ENCODE results near the gene CNTNAP5.

The CNTNAP5 gene

GRCh38 chr2:124560592-124561112, 535.6 kb downstream of the CNTNAP5 start:
- no peak for DNase-seq (ENCODE audit: extremely low spot score)
- ChIA-PET POLR2A (no interaction called here), CTCF (no interaction called here)
- TF ChIP-seq HDGF (IDR thresholded peaks at IDR 0.05; ENCODE audit: borderline replicate concordance): no peak
- no peak for TF ChIP-seq L3MBTL2 (conservative IDR thresholded peaks at IDR 0.05)
- TF ChIP-seq SUZ12 (IDR thresholded peaks at IDR 0.05): no peak
- no peak for TF ChIP-seq PKNOX1 (IDR thresholded peaks at IDR 0.05)
- TF ChIP-seq SP1 (IDR thresholded peaks at IDR 0.05): no peak
- no peak for TF ChIP-seq FOXA1 (IDR thresholded peaks at IDR 0.05)
- TF ChIP-seq CTBP1 (IDR thresholded peaks at IDR 0.05; ENCODE audit: borderline replicate concordance): no peak
- no peak for TF ChIP-seq ZNF384 (IDR thresholded peaks at IDR 0.05)
- no peak for TF ChIP-seq ELF4 (IDR thresholded peaks at IDR 0.05)
- no peak for TF ChIP-seq TARDBP (IDR thresholded peaks at IDR 0.05)
- TF ChIP-seq FOXM1 (IDR thresholded peaks at IDR 0.05; ENCODE audit: borderline replicate concordance): no peak
- TF ChIP-seq FOXK2 (IDR thresholded peaks at IDR 0.05): no peak
- no peak for TF ChIP-seq ARNT (IDR thresholded peaks at IDR 0.05)
- TF ChIP-seq BHLHE40 (IDR thresholded peaks at IDR 0.05; ENCODE audit: borderline replicate concordance): no peak
- no peak for TF ChIP-seq NFRKB (IDR thresholded peaks at IDR 0.05)
- no peak for TF ChIP-seq LEF1 (IDR thresholded peaks at IDR 0.05; ENCODE audit: borderline replicate concordance)

GRCh38 chr2:124561486-124561885, 536.4 kb downstream of the CNTNAP5 start:
- POLR2A ChIA-PET: no interaction called here
- no peak for TF ChIP-seq BHLHE40 (IDR thresholded peaks at IDR 0.05; ENCODE audit: borderline replicate concordance)
- no peak for TF ChIP-seq PKNOX1 (IDR thresholded peaks at IDR 0.05)
- no peak for TF ChIP-seq LEF1 (IDR thresholded peaks at IDR 0.05; ENCODE audit: borderline replicate concordance)
- no peak for TF ChIP-seq CTBP1 (IDR thresholded peaks at IDR 0.05; ENCODE audit: borderline replicate concordance)
- TF ChIP-seq FOXM1 (IDR thresholded peaks at IDR 0.05; ENCODE audit: borderline replicate concordance): no peak
- no peak for TF ChIP-seq FOXA1 (IDR thresholded peaks at IDR 0.05)
- TF ChIP-seq TARDBP (IDR thresholded peaks at IDR 0.05): no peak
- no peak for TF ChIP-seq ARNT (IDR thresholded peaks at IDR 0.05)
- TF ChIP-seq NFRKB (IDR thresholded peaks at IDR 0.05): no peak
- TF ChIP-seq SP1 (IDR thresholded peaks at IDR 0.05): no peak
- no peak for DNase-seq (ENCODE audit: extremely low spot score)
- CTCF ChIA-PET: no interaction called here

GRCh38 chr2:124563426-124563825, 538.3 kb downstream of the CNTNAP5 start:
- ChIA-PET CTCF (interaction anchor here (0.7 kb wide), 1 partner anchor 58 kb away, joined by 3 read pairs; no protein-coding TSS in a partner anchor), POLR2A (no interaction called here)
- TF ChIP-seq NFRKB (IDR thresholded peaks at IDR 0.05) (no peak), ZNF384 (IDR thresholded peaks at IDR 0.05) (no peak), LEF1 (IDR thresholded peaks at IDR 0.05; ENCODE audit: borderline replicate concordance) (no peak), SP1 (IDR thresholded peaks at IDR 0.05) (no peak)
- no peak for DNase-seq (ENCODE audit: extremely low spot score)

- ChIA-PET POLR2A (no interaction called here), CTCF (no interaction called here)
- TF ChIP-seq FOXK2 (IDR thresholded peaks at IDR 0.05) (no peak), SUZ12 (IDR thresholded peaks at IDR 0.05) (no peak), PKNOX1 (IDR thresholded peaks at IDR 0.05) (no peak), NFRKB (IDR thresholded peaks at IDR 0.05) (no peak), HDGF (IDR thresholded peaks at IDR 0.05; ENCODE audit: borderline replicate concordance) (no peak), ARNT (IDR thresholded peaks at IDR 0.05) (no peak), FOXM1 (IDR thresholded peaks at IDR 0.05; ENCODE audit: borderline replicate concordance) (no peak), L3MBTL2 (conservative IDR thresholded peaks at IDR 0.05) (no peak), CTBP1 (IDR thresholded peaks at IDR 0.05; ENCODE audit: borderline replicate concordance) (no peak), ZNF384 (IDR thresholded peaks at IDR 0.05) (no peak), FOXA1 (IDR thresholded peaks at IDR 0.05) (no peak), LEF1 (IDR thresholded peaks at IDR 0.05; ENCODE audit: borderline replicate concordance) (no peak), TARDBP (IDR thresholded peaks at IDR 0.05) (no peak), SP1 (IDR thresholded peaks at IDR 0.05) (no peak), BHLHE40 (IDR thresholded peaks at IDR 0.05; ENCODE audit: borderline replicate concordance) (no peak), ELF4 (IDR thresholded peaks at IDR 0.05) (no peak)
- no peak for DNase-seq (ENCODE audit: extremely low spot score)
These were observed 541.5 kb downstream of the CNTNAP5 start for GRCh38 chr2:124566518-124566970.

- DNase-seq (ENCODE audit: extremely low spot score): no peak
- POLR2A ChIA-PET: no interaction called here
- CTCF ChIA-PET: no interaction called here
- TF ChIP-seq SUZ12 (IDR thresholded peaks at IDR 0.05) (no peak), FOXM1 (IDR thresholded peaks at IDR 0.05; ENCODE audit: borderline replicate concordance) (no peak)
These were observed 545.8 kb downstream of the CNTNAP5 start for GRCh38 chr2:124570872-124571271.

- ChIA-PET POLR2A (no interaction called here), CTCF (no interaction called here)
- TF ChIP-seq SP1 (IDR thresholded peaks at IDR 0.05) (no peak), L3MBTL2 (conservative IDR thresholded peaks at IDR 0.05) (no peak), FOXA1 (IDR thresholded peaks at IDR 0.05) (no peak), HDGF (IDR thresholded peaks at IDR 0.05; ENCODE audit: borderline replicate concordance) (no peak), BHLHE40 (IDR thresholded peaks at IDR 0.05; ENCODE audit: borderline replicate concordance) (no peak), FOXM1 (IDR thresholded peaks at IDR 0.05; ENCODE audit: borderline replicate concordance) (no peak), ARNT (IDR thresholded peaks at IDR 0.05) (no peak), TARDBP (IDR thresholded peaks at IDR 0.05) (no peak), FOXK2 (IDR thresholded peaks at IDR 0.05) (no peak), ELF4 (IDR thresholded peaks at IDR 0.05) (no peak)
- no peak for DNase-seq (ENCODE audit: extremely low spot score)
These were observed 546.7 kb downstream of the CNTNAP5 start for GRCh38 chr2:124571836-124572235.

Measured in HEK293T (cell line).